Ishikawa (cell line): ENCODE results near the gene C10orf120.

Source experiments
- CEBPB ChIP-seq: IDR thresholded peaks from 2 replicates; pipeline ENCODE4 v1.6.1; 2012
- CREB1 ChIP-seq: IDR thresholded peaks from 2 replicates; pipeline ENCODE4 v1.6.1; 2012; ENCODE audit warnings: low read depth
- EGR1 ChIP-seq: IDR thresholded peaks from 2 replicates; pipeline ENCODE4 v1.6.1; 2012
- EP300 ChIP-seq: IDR thresholded peaks from 2 replicates; pipeline ENCODE4 v1.6.1; 2012; ENCODE audit warnings: borderline replicate concordance
- FOXM1 ChIP-seq: IDR thresholded peaks from 2 replicates; pipeline ENCODE4 v1.6.1; 2012; ENCODE audit warnings: low read depth, borderline replicate concordance
- NFIC ChIP-seq: IDR thresholded peaks from 2 replicates; pipeline ENCODE4 v1.6.1; 2012
- RAD21 ChIP-seq: IDR thresholded peaks from 2 replicates; pipeline ENCODE4 v1.6.1; 2012; ENCODE audit warnings: low read depth
- TAF1 ChIP-seq: IDR thresholded peaks from 2 replicates; pipeline ENCODE4 v1.6.1; 2012; ENCODE audit warnings: low read depth, mild to moderate bottlenecking
- TCF12 ChIP-seq: IDR thresholded peaks from 2 replicates; pipeline ENCODE4 v1.6.1; 2012; ENCODE audit warnings: low read depth
- TEAD4 ChIP-seq: IDR thresholded peaks from 2 replicates; pipeline ENCODE4 v1.6.1; 2012
- YY1 ChIP-seq: IDR thresholded peaks from 2 replicates; pipeline ENCODE4 v1.6.1; 2012; ENCODE audit warnings: low read depth
- ZBTB7A ChIP-seq: IDR thresholded peaks from 2 replicates; pipeline ENCODE4 v1.6.1; 2012; ENCODE audit warnings: low read depth
- TF ChIP-seq, protein P1 (sequence below): IDR thresholded peaks from 2 replicates; pipeline ENCODE4 v1.6.1; 2012
- TF ChIP-seq, protein P2 (sequence below): IDR thresholded peaks from 2 replicates; pipeline ENCODE4 v1.6.1; 2012; ENCODE audit warnings: low read depth, mild to moderate bottlenecking
- TF ChIP-seq, protein P3 (sequence below): IDR thresholded peaks from 2 replicates; pipeline ENCODE4 v1.6.1; 2012

The C10orf120 gene

DNA sequence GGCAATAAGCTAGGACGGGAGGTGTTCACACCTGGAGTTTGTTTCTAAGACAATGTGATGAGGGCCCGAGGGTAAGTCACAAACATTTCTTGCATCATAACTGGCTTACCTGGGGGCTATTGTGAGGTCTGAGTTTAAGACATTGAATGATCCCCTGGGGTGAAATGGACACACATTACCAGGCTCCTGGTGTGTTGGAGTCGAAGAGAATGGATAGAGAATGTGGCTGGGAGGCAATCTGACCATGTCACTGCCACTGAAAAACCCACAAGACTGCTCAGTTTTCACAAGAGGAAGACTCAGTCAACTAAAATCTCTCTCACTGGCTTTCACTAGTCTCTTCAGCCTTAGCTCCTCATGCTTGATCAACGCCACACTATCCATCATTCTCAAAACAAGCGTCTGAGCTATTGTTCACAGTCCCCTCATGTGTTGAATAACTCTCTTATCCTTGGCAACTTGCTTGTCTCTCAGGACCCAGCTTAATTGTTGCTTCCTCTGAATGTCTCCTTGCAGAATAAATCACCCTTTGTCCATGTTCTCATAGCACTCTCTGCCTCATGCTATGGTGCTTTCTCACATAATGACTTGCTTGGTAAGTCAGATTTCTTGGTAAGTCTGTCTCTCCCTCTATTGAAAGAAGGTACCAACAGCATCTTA is at the start of gene C10orf120:
C10orf120 (minus strand) TSS at position 51 of the 660 bp plus-strand sequence. CDS start 56 bp downstream, outside the sequence.
- TF ChIP-seq RAD21 = no peak

DNA sequence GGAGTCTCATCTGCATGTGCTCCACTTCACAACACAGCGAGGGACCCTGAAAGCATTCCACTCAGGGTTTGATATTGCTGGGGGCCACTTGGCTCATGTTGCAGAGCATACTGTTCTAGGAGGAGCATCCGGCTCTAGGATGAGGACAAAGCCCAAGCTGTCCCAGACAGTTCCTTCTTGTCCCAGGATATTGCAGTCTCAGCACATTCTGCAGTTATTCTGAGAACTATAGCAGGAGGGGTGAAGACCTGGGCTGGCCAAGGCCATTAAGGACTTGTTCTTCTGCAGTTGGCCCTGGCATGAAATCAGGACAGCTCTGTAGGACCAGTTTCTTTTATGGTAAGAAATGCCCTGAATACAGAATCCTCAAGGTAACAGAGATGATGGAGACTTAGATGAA is 48.9 kb upstream of the C10orf120 start:
- no peak for TF ChIP-seq ZBTB7A

DNA sequence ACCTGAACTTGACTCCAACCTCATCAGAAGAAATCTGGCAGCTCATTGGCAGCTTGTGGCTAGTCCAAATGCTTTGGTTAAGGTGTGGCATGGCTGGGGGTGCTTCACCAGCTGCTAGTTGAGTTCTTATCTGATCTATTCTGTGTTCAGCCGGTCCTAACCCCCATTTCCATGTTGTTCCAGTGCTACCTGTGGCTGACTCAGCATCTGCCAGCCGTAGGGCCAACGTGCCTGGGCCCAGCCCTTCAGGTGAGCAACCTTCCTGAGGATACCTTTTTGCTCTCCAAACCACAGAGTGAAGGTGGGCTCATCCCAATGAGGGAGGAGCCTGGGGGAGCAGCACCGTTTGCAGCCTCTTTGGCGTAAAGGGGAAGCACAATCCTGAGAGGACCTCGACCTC is 46.8 kb upstream of the C10orf120 start:
- TF ChIP-seq CEBPB (no peak), TCF12 (no peak), TAF1 (no peak), TEAD4 (no peak), ZBTB7A (no peak), FOXM1 (no peak), YY1 (no peak)
- TF ChIP-seq, protein P1, sequence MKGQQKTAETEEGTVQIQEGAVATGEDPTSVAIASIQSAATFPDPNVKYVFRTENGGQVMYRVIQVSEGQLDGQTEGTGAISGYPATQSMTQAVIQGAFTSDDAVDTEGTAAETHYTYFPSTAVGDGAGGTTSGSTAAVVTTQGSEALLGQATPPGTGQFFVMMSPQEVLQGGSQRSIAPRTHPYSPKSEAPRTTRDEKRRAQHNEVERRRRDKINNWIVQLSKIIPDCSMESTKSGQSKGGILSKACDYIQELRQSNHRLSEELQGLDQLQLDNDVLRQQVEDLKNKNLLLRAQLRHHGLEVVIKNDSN = no peak
- TF ChIP-seq, protein P2, sequence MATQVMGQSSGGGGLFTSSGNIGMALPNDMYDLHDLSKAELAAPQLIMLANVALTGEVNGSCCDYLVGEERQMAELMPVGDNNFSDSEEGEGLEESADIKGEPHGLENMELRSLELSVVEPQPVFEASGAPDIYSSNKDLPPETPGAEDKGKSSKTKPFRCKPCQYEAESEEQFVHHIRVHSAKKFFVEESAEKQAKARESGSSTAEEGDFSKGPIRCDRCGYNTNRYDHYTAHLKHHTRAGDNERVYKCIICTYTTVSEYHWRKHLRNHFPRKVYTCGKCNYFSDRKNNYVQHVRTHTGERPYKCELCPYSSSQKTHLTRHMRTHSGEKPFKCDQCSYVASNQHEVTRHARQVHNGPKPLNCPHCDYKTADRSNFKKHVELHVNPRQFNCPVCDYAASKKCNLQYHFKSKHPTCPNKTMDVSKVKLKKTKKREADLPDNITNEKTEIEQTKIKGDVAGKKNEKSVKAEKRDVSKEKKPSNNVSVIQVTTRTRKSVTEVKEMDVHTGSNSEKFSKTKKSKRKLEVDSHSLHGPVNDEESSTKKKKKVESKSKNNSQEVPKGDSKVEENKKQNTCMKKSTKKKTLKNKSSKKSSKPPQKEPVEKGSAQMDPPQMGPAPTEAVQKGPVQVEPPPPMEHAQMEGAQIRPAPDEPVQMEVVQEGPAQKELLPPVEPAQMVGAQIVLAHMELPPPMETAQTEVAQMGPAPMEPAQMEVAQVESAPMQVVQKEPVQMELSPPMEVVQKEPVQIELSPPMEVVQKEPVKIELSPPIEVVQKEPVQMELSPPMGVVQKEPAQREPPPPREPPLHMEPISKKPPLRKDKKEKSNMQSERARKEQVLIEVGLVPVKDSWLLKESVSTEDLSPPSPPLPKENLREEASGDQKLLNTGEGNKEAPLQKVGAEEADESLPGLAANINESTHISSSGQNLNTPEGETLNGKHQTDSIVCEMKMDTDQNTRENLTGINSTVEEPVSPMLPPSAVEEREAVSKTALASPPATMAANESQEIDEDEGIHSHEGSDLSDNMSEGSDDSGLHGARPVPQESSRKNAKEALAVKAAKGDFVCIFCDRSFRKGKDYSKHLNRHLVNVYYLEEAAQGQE = no peak

DNA sequence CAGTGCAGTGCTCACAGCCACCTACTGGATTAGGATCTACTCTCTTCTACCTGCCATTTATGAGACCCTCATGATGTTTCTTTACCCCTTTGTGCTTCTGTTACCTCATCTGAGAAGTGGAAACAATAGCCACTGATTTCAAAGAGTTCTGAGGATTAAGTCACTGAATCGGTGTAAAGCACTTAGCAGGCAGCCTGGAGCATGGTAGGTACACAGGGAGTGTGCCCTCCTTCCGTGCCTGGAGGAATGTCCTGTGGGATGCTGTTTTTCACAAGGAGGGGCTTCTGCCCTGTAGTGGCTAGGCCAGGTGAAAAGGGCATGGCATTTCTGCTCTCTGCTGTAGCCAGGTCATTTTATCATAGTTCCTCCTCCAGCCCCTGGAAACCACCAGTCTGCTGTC is 44.6 kb upstream of the C10orf120 start:
- TF ChIP-seq RAD21 (no peak), TCF12 (no peak), FOXM1 (no peak), ZBTB7A (no peak), EGR1 (no peak), YY1 (no peak), EP300 (no peak), TAF1 (no peak), CEBPB (no peak), CREB1 (no peak), NFIC (no peak), TEAD4 (no peak)
- TF ChIP-seq, protein P1 = no peak
- TF ChIP-seq, protein P2 = no peak
- TF ChIP-seq, protein P3, sequence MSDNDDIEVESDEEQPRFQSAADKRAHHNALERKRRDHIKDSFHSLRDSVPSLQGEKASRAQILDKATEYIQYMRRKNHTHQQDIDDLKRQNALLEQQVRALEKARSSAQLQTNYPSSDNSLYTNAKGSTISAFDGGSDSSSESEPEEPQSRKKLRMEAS = no peak

DNA sequence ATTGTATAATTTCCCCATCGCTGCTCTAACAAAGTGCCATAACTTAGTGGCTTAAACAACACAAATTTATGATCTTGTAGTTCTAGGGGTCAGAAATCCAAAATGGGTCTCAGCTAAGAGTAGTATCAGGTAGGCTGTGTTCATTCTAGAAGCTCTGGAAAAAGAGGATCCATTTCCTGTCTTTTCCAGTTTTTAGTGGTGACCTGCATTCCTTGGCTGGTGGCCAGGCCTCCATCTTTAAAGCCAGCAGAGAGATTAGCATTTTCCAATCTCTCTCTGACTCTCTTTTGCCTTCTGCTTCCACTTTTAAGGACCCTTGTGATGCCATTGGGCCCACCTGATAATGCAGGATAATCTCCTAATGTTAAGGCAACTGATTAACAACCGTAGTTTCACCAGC is 41.0 kb upstream of the C10orf120 start:
- no peak for TF ChIP-seq RAD21
- TF ChIP-seq ZBTB7A = no peak
- TF ChIP-seq, protein P1 = no peak
- TF ChIP-seq TAF1 = no peak
- TF ChIP-seq FOXM1 = no peak
- peak; percentile 35; the same call in 1 of the 2 replicates for TF ChIP-seq TEAD4
- 0 out of 2 replicates have a peak, but pooled peaks have one; percentile 37 for TF ChIP-seq YY1
- no peak for TF ChIP-seq CEBPB
- TF ChIP-seq, protein P2 = no peak
- no peak for TF ChIP-seq EP300
- no peak for TF ChIP-seq TCF12
- no peak for TF ChIP-seq CREB1
- peak; percentile 56 for TF ChIP-seq NFIC
- no peak for TF ChIP-seq EGR1
- TF ChIP-seq, protein P3 = no peak
